SKM-1 (cell line): ENCODE measurements around the gene CLDN19.

Experiments used
- DNase-seq: peaks from one replicate; lab custom pipeline; 2025; ENCODE audit not compliant: unreplicated experiment; lab: John Stamatoyannopoulos, UW

CLDN19 gene

GRCh38 chr1:42739753-42740700, at the start of gene CLDN19:
CLDN19 (minus strand) TSS chr1:42740236; CDS start chr1:42740063, 173 bp downstream.
- no peak for DNase-seq

- no peak for DNase-seq
Observed at GRCh38 chr1:42788021-42788420, 48.0 kb upstream of the CLDN19 start.

DNA sequence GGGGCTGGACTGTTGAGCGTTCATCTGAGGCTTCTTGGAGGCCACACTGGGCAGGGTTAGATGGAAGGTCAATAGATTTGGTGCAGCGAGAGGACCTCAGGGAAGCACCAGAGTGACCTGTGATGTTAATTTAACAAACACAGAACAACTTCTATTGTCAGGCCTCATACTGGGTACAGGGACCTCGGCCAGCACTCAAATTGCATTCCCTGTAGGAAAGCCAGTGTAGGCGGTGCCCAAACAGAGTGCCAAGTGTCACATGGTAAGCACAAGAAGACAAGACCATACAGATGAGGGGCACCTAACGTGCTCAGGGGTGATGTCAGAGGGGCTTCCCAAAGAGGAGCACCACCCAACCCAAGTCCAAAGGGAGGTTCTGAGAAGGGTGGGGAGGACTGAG, 46.1 kb upstream of the CLDN19 start:
- no peak for DNase-seq

GRCh38 chr1:42784946-42785693, 45.1 kb upstream of the CLDN19 start, which contains the start of gene TMEM269:
TMEM269 (plus strand) TSS chr1:42784991; CDS start chr1:42789894, 4,903 bp downstream.
- DNase-seq, result no peak

DNA sequence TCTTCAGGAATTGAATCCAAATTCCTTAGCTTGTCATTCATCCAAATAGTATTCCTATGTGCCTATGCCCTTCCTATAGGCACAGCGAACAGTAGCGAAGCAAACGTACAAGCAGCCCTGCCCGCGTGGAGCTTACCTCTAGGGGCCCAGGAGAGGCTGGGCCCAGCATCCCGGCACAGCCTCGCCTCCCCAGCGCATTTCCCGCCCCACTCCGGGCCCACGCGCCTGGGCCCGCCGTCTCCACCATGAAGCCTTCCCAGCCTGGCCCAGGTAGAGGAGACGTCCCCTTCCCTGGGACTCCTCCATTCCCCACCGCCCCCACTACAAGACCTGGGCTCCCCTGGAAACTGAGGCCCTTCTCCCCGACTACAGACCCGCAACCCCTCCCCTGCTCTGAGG, 44.5 kb upstream of the CLDN19 start:
- no peak for DNase-seq

DNA sequence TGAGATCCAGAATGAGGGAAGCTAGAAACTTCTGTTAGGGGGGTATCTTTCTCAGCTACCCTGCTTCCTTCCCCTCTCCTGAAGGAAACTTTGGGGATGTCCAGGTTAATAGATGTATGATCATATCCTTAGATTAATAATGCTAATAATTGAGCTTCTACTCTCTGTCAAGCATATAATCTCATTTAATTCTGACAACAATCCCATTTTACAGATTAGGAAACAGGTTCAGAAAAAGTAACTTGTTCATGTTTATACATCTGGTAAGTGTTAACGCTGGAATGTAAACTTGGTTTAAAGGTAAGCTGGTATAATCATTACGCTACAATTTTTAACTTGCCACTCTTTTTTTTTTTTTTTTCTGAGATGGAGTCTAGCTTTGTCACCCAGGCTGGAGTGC, 43.1 kb upstream of the CLDN19 start:
- DNase-seq, result no peak

DNA sequence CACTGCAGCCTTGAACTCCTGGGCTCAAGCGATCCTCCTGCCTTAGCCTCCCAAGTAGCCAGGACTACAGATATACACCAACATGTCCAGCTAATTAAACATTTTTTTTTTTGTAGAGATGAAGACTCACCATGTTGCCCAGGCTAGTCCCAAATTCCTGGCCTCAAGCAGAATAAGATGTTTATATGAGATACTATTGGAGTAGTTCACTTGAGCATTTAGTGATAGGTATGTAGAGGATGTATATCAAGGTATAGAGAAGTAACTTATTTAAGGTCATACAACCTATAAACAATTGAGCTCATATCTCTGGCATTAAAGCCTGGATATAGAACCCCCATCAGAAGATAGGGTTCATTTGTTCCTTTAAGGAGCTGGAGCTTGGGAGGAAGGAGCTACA, 40.1 kb upstream of the CLDN19 start:
- no peak for DNase-seq

- DNase-seq, result no peak
Observed at GRCh38 chr1:42779725-42780124, 39.7 kb upstream of the CLDN19 start.

DNA sequence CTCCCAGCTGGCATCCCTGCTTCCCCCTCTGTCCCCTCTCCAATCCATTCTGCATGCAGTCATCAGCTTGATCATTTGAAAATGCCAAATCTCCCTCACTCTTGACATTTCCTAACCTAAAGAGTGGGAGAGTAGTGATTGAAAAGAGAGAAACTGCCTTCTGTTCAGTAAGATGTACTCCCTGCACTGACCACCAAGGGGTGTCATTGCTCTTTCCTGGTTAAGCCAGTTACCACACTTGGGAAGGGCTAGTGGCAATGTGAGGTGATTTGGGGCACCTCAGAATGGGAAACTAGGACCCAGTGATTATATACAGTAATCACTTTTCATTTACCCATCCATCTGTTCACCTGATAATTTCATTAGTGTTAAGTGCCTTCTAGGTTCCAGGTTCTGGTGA, 37.8 kb upstream of the CLDN19 start:
- DNase-seq, result peak; percentile 40

GRCh38 chr1:42776502-42776901, 36.5 kb upstream of the CLDN19 start:
- no peak for DNase-seq

DNA sequence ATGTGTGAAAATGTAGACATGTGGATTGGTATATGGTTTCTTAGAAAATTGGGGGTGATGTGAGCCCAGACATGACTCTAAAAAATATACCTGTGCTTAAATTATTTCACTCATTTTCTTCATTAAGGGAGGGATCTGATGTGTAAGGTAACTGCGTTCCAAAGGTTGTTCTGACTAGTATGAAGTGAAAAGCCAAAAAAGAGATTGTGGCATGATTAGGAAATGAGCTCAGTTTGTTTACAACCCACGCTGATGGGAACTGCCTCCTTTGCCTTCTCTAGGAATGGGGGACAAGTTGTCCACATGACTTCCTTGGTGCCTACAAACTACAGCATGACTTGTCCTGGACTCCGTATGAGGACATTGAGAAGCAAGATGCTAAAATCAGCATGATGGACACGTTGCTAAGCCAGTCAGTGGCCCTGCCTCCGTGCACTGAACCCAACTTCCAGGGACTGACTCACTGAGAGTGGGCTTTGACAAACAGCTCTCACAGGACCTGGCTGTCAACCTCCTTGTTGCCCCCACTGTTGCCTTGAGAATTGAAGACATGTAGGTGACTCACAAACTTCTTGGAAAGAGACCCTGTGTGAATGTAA, 35.0 kb upstream of the CLDN19 start:
- no peak for DNase-seq

DNA sequence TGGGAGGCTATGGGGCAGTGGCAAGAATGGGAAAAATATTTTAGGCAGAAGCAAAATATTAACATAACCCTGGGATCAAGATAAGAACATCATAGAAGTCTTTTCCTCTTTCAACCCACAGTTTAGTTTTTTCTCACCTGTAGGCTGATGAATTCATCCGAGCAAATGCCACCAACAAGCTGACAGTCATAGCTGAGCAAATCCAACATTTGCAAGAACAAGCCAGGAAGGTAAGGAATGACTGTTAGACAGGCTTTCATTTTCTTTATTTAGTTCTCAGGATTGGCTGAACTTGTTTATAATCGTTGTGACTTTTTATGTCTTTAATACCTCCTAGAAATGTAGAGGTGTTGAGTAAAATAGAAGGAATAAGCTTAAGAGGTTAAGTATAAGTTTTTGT, 33.4 kb upstream of the CLDN19 start:
- no peak for DNase-seq

DNA sequence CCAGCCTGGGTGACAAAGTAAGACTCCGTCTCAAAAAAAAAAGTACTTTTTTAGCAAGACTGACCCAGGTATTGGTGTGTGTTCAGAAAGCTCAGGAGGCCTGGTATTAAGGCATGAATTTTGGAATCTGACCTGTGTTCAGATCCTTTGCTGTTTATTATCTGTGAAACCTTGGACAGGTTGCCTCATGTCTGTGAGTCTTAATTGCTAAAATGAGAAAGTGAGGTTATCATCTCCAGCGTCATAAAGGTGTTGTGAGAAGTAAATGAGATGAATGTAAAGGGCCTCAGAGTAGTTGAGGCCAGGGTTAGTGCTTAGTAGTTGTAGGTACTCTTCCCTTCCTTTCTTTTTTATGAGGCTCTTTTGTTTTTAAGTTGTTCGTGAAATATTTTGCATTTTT, 29.8 kb upstream of the CLDN19 start:
- no peak for DNase-seq

DNA sequence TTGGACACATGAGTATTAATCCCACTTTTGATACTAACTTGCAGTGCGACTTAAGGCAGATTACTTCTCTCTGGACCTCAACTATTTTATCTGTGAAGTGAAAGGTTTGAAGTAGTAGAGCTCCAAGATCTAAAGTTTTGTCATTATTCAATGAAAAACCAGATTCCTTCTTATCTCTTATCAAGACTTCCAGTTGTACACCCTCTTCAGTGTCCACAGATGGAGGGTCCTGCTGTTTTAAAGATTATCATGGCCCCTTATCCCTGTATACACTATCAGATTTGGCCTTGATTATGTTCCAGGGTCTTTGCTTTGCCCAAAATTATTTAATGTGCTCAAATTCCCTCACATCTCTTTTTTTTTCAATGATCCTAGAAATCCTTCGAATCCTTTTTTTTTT, 28.1 kb upstream of the CLDN19 start:
- no peak for DNase-seq

- no peak for DNase-seq
Observed at GRCh38 chr1:42767510-42768000, 27.5 kb upstream of the CLDN19 start.

DNA sequence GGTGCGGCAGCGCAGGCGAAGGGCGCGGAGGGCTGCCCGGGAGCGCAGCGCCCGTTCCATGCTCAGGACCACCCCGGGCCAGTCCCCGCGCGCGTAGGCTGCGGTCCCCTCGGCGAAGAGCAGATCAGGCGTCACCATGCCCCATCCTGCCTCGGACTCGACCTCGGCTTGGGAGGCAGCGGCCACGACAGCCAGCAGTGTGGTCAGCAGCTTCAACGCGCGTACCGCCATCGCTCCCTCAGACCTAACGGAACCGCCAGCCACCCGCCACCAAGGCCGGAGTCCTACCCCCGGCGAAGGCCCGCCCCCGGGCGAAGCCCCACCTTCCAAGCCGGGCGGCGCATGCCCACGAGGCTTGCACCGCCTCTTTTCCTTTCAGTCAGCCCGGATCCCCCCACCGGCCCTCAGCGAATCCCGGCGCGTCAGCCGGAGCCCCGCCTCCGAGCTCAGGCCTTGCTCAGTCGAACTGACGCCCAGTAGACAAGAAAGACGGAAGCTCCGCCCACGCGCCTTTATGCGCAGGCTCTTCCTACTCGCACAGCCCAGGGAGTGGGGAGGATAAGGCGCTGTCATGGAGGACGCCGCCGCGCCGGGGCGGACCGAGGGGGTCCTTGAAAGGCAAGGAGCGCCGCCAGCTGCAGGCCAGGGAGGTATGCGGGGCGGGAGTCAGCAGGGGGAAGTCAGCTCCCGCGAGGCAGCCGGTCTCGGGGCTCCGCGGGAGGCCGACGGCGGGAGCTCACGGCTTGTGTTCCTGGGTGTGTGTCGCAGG, 26.9 kb upstream of the CLDN19 start, which contains the start of the genes C1orf50 and P3H1:
TSS of gene C1orf50 (plus strand) at position 509 of the 769 bp plus-strand sequence. CDS start at position 572, 63 bp downstream.
TSS of gene P3H1 (minus strand) at position 288 of the 769 bp plus-strand sequence. CDS start at position 231, 57 bp downstream.
- peak; percentile 96 for DNase-seq

DNA sequence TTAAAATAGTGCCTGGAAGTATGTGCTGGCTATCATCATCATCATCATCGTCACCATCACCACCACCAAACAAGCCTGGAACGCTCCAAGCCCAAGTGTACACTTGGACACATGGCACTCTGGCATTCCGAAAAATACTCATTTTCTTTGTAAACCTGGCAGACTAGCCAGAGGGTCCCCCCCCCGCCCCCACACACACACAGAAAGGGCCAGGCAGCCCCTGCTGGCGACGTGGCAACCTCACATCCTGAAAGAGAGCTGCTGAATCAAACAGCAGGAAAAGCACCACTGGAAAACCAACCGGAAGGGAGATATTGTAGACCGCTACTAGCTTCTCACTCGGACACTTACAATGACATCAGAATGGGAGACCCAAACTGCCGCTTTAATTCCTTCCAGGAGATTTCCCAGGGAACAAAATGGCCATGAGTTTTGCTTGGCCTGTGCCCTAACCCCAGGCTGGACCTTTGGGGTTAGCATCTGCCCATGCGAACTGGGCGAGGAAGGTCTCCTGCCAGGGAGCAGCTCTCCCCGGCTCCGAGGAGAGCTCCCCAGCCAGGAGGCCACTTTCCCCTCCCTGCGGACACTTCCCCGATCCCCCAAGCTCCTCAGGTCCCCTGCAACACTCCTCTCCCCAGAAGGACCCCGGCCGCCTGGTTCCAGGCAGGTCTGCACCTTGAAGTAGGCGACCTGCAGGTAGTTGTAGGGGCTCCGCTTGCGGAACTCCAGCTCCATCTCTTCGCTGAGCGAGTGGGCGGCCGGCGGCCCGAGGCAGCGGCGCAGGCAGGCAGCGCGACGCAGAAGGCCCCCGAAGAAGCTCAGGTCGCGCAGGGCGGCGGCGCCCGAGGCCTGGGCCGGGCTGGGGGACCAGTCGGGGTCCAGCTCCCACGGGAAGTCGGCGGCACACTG, 26.1 kb upstream of the CLDN19 start:
- DNase-seq, result peak; percentile 12

GRCh38 chr1:42765269-42765668, 25.2 kb upstream of the CLDN19 start:
- DNase-seq, result no peak

GRCh38 chr1:42762269-42762668, 22.2 kb upstream of the CLDN19 start:
- DNase-seq, result no peak
